ENCODE measurements around the gene KIF26A.

DNA sequence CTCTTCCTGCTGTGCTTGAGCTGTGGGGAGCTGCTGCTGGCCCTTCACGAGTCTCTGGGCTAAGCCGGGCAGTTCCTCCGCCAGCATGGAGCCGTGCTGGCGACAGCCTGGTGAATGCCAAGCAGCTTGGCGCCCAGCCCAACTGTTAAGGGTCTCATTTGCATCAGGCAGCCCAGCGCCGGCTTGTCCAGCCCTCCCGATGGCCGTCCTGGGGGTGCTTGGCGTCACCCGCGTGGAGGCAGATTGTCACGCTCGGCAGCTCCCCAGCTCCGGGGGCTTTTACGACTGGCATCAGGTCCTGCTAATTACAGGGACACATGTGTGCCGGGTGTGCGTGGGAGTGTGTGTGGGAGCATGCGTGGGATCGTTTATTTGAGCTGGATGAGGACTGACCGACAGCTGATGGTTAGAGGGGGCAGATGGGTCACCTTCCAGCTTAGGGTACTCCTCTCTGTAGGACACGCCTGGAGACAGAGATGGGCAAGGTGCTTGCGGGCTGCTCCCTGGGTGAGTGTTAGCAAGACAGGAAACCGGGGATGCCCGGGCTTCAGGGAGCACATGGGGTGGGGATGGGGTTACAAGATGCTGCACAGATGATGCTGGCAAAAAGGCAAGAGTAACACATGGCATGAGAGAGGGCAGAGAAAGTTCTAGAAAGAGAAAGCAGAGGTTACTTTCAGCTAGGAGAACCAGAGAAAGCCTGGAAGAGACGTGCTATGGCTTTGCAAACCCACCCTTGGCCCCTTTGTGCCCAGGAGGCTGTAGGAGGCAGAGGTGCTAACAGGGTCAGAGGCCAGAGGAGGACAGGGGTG, 64.1 kb downstream of the KIF26A start:
- TF ChIP-seq, protein P1, sequence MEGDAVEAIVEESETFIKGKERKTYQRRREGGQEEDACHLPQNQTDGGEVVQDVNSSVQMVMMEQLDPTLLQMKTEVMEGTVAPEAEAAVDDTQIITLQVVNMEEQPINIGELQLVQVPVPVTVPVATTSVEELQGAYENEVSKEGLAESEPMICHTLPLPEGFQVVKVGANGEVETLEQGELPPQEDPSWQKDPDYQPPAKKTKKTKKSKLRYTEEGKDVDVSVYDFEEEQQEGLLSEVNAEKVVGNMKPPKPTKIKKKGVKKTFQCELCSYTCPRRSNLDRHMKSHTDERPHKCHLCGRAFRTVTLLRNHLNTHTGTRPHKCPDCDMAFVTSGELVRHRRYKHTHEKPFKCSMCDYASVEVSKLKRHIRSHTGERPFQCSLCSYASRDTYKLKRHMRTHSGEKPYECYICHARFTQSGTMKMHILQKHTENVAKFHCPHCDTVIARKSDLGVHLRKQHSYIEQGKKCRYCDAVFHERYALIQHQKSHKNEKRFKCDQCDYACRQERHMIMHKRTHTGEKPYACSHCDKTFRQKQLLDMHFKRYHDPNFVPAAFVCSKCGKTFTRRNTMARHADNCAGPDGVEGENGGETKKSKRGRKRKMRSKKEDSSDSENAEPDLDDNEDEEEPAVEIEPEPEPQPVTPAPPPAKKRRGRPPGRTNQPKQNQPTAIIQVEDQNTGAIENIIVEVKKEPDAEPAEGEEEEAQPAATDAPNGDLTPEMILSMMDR (IDR thresholded peaks at IDR 0.05) = no peak
- TF ChIP-seq POLR2AphosphoS5 (IDR thresholded peaks at IDR 0.05) (no peak), POLR2A (IDR thresholded peaks at IDR 0.05) (no peak), EP300 (IDR thresholded peaks at IDR 0.05) (no peak)
